HepG2 (cell line): Measurements from ENCODE around the gene CREM.
"Not testable (repeated sequence)": the region's sequence is repeated elsewhere in the genome, so short reads cannot be mapped to it uniquely, and the experiment has no call there.

ENCODE experiments used
- AKAP8 ChIP-seq: sonication (generic); formaldehyde crosslinking; IDR thresholded peaks from 2 replicates; pipeline ENCODE4 v1.5.1; 2020; ENCODE audit warnings: mild to moderate bottlenecking, missing genetic modification reagents
- CBFB ChIP-seq: sonication (generic); formaldehyde crosslinking; IDR thresholded peaks from 2 replicates; pipeline ENCODE4 v1.4.0; 2020; ENCODE audit warnings: missing genetic modification reagents
- CTCF ChIP-seq: sonication (generic); formaldehyde crosslinking; IDR thresholded peaks from 2 replicates; pipeline ENCODE4 v1.5.0; 2020; ENCODE audit warnings: mild to moderate bottlenecking, missing genetic modification reagents, moderate library complexity
- GABPB1 ChIP-seq: IDR thresholded peaks from 2 replicates; pipeline ENCODE4 v1.6.1; 2016; ENCODE audit warnings: mild to moderate bottlenecking, missing genetic modification reagents, moderate library complexity, missing compliant biosample characterization
- HNRNPH1 ChIP-seq: fragments of 200-400 bp; formaldehyde crosslinking; optimal IDR thresholded peaks from 2 replicates; pipeline ENCODE3; 2017; ENCODE audit warnings: mild to moderate bottlenecking, low read depth, low read length
- KDM4B ChIP-seq: sonication (generic); formaldehyde crosslinking; IDR thresholded peaks from 2 replicates; pipeline ENCODE4 v1.4.0; 2020; ENCODE audit warnings: missing genetic modification reagents
- MXI1 ChIP-seq: IDR thresholded peaks from 3 replicates; pipeline ENCODE4 v1.6.1; 2012; ENCODE audit warnings: low read depth, low read length, inconsistent platforms, borderline replicate concordance
- MYC ChIP-seq: sonication (generic); formaldehyde crosslinking; IDR thresholded peaks from 2 replicates; pipeline ENCODE4 v1.9.0; 2021; ENCODE audit warnings: missing genetic modification reagents, borderline replicate concordance
- ZNF143 ChIP-seq: sonication (generic); formaldehyde crosslinking; IDR thresholded peaks from 2 replicates; pipeline ENCODE4 v1.4.0; 2020; ENCODE audit warnings: missing genetic modification reagents

- TF ChIP-seq KDM4B (CRISPR knock-in tag); MYC (CRISPR knock-in tag); MXI1; HNRNPH1; CTCF (CRISPR knock-in tag); AKAP8 (CRISPR knock-in tag); CBFB (CRISPR knock-in tag); GABPB1 (CRISPR knock-in tag); ZNF143 (CRISPR knock-in tag): not testable (repeated sequence)
Measured at GRCh38 chr10:35216956-35217355, 90.3 kb downstream of the CREM start.
